Nephron (organoid): ENCODE data around the gene NID2.

Source experiments
- H3K27ac Mint-ChIP-seq, 3 experiments: 2 replicates each; pipeline ENCODE4 v1.8.0; 2020; ENCODE audit warnings: mixed read lengths in 3 of 3, mild to moderate bottlenecking in 2 of 3, moderate library complexity in 1 of 3
- H3K27me3 Mint-ChIP-seq: 2 replicates; pipeline ENCODE4 v1.8.0; 2021; ENCODE audit warnings: low read depth, mild to moderate bottlenecking, moderate library complexity, mixed read lengths
- H3K36me3 Mint-ChIP-seq: 2 replicates; pipeline ENCODE4 v1.8.0; 2020; ENCODE audit warnings: low read depth, mixed read lengths
- H3K4me1 Mint-ChIP-seq: 2 replicates; pipeline ENCODE4 v1.8.0; 2020; ENCODE audit warnings: mixed read lengths
- H3K4me3 Mint-ChIP-seq, 3 experiments: 2 replicates each; pipeline ENCODE4 v1.8.0; 2020; ENCODE audit warnings: mild to moderate bottlenecking in 3 of 3, mixed read lengths in 3 of 3, moderate library complexity in 2 of 3
- H3K9me3 Mint-ChIP-seq: 2 replicates; pipeline ENCODE4 v1.8.0; 2020; ENCODE audit warnings: mixed read lengths
- TF ChIP-seq, protein P1 (sequence below), 3 experiments: fragments of 200-600 bp; sonication (generic); IDR thresholded peaks; one replicate each; pipeline ENCODE4 v1.5.0; 2021; ENCODE audit warnings: antibody characterized with exemption in 3 of 3; ENCODE audit not compliant: unreplicated experiment in 3 of 3

The NID2 gene

GRCh38 chr14:51963286-51963685 is 105.6 kb downstream of the NID2 start:
- Mint-ChIP-seq H3K27ac (peak overlapping the region; percentile 92 to 97 (median 93)), H3K4me1 (peaks cover 23% of the 10 kb centered on the region), H3K4me3 (peak overlapping the region; percentile 16 to 75 (median 60)), H3K9me3 (peaks cover 21% of the 10 kb centered on the region), H3K36me3 (peaks cover 34% of the 10 kb centered on the region), H3K27me3 (no peaks in the 10 kb centered on the region)
- TF ChIP-seq, protein P1, sequence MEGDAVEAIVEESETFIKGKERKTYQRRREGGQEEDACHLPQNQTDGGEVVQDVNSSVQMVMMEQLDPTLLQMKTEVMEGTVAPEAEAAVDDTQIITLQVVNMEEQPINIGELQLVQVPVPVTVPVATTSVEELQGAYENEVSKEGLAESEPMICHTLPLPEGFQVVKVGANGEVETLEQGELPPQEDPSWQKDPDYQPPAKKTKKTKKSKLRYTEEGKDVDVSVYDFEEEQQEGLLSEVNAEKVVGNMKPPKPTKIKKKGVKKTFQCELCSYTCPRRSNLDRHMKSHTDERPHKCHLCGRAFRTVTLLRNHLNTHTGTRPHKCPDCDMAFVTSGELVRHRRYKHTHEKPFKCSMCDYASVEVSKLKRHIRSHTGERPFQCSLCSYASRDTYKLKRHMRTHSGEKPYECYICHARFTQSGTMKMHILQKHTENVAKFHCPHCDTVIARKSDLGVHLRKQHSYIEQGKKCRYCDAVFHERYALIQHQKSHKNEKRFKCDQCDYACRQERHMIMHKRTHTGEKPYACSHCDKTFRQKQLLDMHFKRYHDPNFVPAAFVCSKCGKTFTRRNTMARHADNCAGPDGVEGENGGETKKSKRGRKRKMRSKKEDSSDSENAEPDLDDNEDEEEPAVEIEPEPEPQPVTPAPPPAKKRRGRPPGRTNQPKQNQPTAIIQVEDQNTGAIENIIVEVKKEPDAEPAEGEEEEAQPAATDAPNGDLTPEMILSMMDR (IDR thresholded peaks at IDR 0.05; ENCODE audit: unreplicated experiment in 3 of 3): no peak

DNA sequence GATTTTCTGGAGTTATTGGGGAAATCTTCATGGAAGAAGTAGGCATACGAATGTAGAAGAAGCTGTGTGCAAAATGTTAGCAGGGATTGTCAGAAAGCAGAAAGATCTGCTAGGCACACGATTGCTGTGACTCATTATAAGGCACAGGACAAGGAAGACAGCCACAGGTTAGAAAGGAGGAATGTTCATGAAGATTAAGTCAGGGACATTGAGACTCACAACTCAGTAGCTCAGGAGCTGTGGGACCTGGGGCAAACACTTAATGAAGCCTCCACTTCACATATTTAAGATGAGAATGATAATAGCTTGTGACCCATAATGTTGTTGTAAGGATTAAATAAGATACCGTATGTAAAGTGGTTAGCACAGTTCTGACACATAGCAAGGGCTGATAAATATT is 106.1 kb downstream of the NID2 start:
- H3K9me3 Mint-ChIP-seq: peaks cover 26% of the 10 kb centered on the region
- H3K27ac Mint-ChIP-seq: peak overlapping the region; percentile 92 to 97 (median 93)
- TF ChIP-seq, protein P1 (IDR thresholded peaks at IDR 0.05; ENCODE audit: unreplicated experiment in 3 of 3): no peak
- H3K4me1 Mint-ChIP-seq: peaks cover 23% of the 10 kb centered on the region
- H3K4me3 Mint-ChIP-seq: peak overlapping the region in 1 of 3 experiments; percentile 1
- no peaks in the 10 kb centered on the region for H3K27me3 Mint-ChIP-seq
- H3K36me3 Mint-ChIP-seq: peaks cover 39% of the 10 kb centered on the region

- Mint-ChIP-seq H3K27ac (no peak overlapping the region), H3K9me3 (peaks cover 36% of the 10 kb centered on the region), H3K4me1 (peaks cover 23% of the 10 kb centered on the region), H3K36me3 (peaks cover 57% of the 10 kb centered on the region), H3K4me3 (no peak overlapping the region), H3K27me3 (no peaks in the 10 kb centered on the region)
- TF ChIP-seq, protein P1 (IDR thresholded peaks at IDR 0.05; ENCODE audit: unreplicated experiment in 3 of 3): no peak
Observed at GRCh38 chr14:51960866-51961265, 108.0 kb downstream of the NID2 start.

- peaks cover 60% of the 10 kb centered on the region for H3K36me3 Mint-ChIP-seq
- TF ChIP-seq, protein P1 (IDR thresholded peaks at IDR 0.05; ENCODE audit: unreplicated experiment in 3 of 3): no peak
- H3K4me1 Mint-ChIP-seq: peaks cover 23% of the 10 kb centered on the region
- H3K4me3 Mint-ChIP-seq: no peak overlapping the region
- no peak overlapping the region for H3K27ac Mint-ChIP-seq
- H3K27me3 Mint-ChIP-seq: no peaks in the 10 kb centered on the region
- peaks cover 36% of the 10 kb centered on the region for H3K9me3 Mint-ChIP-seq
Observed at GRCh38 chr14:51959928-51960327, 108.9 kb downstream of the NID2 start.

GRCh38 chr14:51957950-51958349 is 110.9 kb downstream of the NID2 start:
- TF ChIP-seq, protein P1 (IDR thresholded peaks at IDR 0.05; ENCODE audit: unreplicated experiment in 3 of 3): no peak
- H3K4me3 Mint-ChIP-seq: no peak overlapping the region
- H3K27ac Mint-ChIP-seq: no peak overlapping the region
- peaks cover 12% of the 10 kb centered on the region for H3K4me1 Mint-ChIP-seq
- H3K9me3 Mint-ChIP-seq: peaks cover 36% of the 10 kb centered on the region
- H3K36me3 Mint-ChIP-seq: peaks cover 68% of the 10 kb centered on the region
- H3K27me3 Mint-ChIP-seq: no peaks in the 10 kb centered on the region
